ENCODE measurements around the gene PROS1.

- TF ChIP-seq E2F4 (IDR thresholded peaks at IDR 0.05; ENCODE audit: low read depth, low read length), result no peak
- TF ChIP-seq EZH2 (IDR thresholded peaks at IDR 0.05; ENCODE audit: borderline replicate concordance, control insufficient read depth, low read depth, low read length), result no peak
- TF ChIP-seq POLR2AphosphoS5 (IDR thresholded peaks at IDR 0.05; ENCODE audit: low read length), result no peak
- TF ChIP-seq BHLHE40 (IDR thresholded peaks at IDR 0.05; ENCODE audit: borderline replicate concordance in 1 of 2, low read depth in 2 of 2, low read length in 1 of 2), result no peak
Measured at GRCh38 chr3:93961026-93961425, 12.7 kb downstream of the PROS1 start.

Measured in GM12878 (cell line).